ENCODE data around the gene CARS2.
"Not testable (repeated sequence)": the region's sequence is repeated elsewhere in the genome, so short reads cannot be mapped to it uniquely, and the experiment has no call there.

Gene CARS2

GRCh38 chr13:110705826-110706569 is at the start of gene CARS2:
TSS of gene CARS2 (minus strand) at chr13:110706116. CDS start at chr13:110706093, 23 bp downstream.
- DNase-seq = peak; percentile 40 to 69

GRCh38 chr13:110748271-110748670 is 42.4 kb upstream of the CARS2 start:
- no peak for DNase-seq

- no peak for DNase-seq
Measured at GRCh38 chr13:110746438-110746837, 40.5 kb upstream of the CARS2 start.

- DNase-seq = no peak
Measured at GRCh38 chr13:110743687-110744086, 37.8 kb upstream of the CARS2 start.

DNA sequence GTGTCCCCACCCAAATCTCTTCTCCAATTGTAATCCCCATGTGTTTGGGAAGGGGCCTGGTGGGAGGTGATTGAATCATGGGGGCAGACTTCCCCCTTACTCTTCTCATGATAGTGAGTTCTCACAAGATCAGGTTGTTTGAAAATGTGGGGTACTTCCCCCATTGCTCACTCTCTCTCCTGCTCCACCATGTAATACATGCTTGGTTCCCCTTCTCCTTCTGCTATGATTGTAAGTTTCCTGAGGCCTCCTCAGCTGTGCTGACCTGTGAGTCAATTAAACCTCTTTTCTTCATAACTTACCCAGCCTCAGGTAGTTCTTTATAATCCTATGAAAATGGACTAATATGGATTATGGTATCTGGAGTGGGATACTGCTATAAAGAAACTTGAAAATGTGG is 31.6 kb upstream of the CARS2 start:
- no peak for DNase-seq

- DNase-seq = no peak
Measured at GRCh38 chr13:110734561-110734960, 28.6 kb upstream of the CARS2 start.

DNA sequence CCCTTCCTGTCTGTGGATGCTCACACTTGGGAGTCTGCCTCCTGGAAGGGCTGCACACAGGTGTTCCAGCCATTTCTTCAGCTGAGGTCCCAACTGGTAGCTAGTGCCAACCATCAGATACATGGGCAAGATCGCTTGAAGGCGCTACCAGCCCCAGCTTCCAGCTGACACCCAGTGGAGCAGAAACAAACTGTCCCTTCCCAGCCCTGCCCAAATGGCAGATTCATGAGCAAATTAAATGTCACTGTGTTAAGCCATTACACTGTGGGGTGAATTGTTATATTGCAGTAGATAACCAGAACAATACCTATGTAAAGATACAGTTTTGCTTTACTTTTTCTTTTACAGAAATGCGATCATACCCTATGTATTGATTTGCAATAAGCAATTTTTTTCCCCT is 25.2 kb upstream of the CARS2 start:
- no peak for DNase-seq

- DNase-seq = no peak
Measured at GRCh38 chr13:110726726-110727125, 20.8 kb upstream of the CARS2 start.

DNA sequence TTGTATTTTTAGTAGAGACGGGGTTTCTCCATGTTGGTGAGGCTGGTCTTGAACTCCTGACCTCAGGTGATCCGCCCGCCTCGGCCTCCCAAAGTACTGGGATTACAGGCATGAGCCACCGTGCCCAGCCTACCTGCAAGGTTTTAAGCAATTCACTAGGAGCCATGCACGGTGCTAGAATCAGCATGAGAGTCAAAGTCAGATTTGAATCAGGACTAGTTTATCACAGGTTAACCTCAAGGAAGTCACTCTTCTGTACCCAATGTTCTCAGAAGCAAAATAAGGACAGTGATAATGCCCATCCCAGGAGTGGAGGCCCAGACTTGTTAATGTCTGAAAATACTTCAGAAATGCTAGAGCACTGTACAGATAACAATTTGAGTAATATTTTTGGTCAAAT is 20.2 kb upstream of the CARS2 start:
- DNase-seq = not testable (repeated sequence)

DNA sequence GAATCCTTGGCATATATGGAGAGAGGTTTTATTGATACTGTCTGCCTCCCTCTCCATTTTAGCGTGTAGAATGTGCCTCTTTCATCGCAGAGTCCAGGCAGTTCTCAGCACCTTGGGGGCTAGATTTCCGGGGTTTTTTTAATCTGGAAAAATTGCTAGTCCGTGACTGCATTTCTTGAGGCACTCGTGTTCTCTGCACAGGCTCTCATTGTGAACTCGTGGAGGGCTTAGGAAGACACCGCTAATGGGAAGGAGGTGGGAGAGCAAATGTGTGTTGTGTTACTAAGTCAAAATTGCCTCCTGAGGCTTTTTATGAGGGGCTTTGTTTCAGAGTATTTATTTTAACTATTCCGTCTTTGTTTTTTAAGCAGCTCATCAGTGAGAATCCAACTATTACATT is 17.7 kb upstream of the CARS2 start:
- DNase-seq = no peak

- no peak for DNase-seq
Measured at GRCh38 chr13:110722971-110723370, 17.1 kb upstream of the CARS2 start.

GRCh38 chr13:110719036-110719710 is 13.3 kb upstream of the CARS2 start:
- DNase-seq = no peak

GRCh38 chr13:110716247-110716515 is 10.3 kb upstream of the CARS2 start:
- DNase-seq = peak in 1 of 2 experiments; percentile 9

DNA sequence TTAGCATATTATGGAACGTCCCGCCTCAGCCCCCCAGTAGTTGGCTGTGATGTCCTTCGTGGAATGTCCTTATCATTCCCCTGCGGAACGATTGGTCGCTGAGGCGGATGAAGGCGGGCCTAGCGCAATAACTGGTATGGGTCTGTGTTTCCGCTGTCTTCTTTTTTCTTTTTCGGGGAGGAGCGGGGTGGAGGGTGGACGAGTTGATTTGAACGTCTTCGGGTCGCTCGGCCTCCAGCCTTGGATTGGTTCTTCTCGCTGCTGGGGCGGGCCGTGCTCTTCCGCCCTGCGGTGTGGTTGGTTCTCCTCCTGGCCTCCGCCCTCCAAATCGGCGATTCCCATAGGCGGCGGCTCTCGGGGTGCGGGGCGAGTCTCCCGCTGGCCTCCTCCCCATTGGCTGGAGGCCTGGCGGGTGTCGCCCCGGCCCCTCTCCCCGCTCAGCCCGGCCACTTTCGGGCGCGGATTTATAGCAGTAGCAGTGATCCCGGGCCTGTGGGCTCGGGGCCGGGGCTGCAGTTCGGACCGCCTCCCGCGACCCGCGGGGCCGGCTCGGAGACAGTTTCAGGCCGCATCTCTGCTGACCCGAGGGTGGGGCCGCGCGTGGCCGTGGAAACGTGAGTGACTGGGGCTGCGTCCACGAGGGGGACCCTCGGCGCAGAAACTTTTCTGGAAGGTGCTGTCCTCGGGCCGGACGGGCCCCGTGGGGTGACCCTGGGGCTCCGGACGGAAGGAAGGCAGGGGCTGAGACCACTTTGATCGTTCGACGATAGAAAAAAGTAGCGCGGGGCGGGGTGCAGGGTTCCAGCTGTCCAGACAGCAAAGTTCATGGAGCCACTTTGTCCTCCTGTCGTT is 9.7 kb upstream of the CARS2 start:
- peak; percentile 71 to 90 for DNase-seq

GRCh38 chr13:110714797-110715394 is 9.0 kb upstream of the CARS2 start:
- DNase-seq = no peak

- no peak for DNase-seq
Measured at GRCh38 chr13:110713981-110714796, 8.3 kb upstream of the CARS2 start.

GRCh38 chr13:110713642-110713952 is 7.7 kb upstream of the CARS2 start, which contains the start of gene ING1:
TSS of gene ING1 (plus strand) at chr13:110713700. CDS start at chr13:110714150, 450 bp downstream.
- DNase-seq = no peak

DNA sequence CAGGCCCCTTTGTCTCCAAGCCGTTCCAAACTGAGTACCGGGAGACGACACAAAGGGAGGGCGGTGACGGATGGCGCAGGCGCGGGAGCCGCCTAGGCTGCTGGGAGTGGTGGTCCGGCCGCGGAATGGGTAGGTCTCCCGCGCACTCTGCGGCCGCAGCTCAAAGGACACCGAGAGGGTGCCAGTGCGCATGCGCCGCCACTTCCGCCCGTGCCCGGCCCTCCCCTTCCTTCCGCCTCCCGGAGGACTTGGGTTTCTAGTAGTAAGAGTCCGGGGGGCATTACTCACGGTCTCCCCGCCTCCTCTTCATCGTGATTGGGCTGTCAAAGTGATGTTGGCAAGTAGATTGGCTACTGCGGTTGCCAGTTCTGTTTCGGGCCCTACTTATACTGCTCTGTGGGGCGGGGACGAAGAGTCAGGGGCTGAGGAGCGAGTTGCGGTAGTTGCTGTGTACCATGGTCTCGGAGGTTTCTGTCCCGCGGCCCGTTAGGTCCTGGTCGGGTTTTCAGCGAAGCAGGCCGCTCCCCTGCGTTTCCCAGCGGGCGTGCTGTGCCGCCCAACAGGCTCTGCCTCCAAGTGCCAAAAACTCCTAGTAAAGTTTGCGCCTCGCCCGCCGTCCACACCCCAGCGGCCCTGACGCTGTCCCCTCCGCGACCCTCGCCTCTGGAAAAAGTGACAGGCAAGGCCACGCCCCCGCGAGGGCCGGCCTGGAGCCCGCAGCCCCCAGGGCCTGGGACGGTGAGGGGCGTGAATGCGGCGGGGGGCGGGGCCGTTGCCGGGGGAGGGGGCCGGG is 7.1 kb upstream of the CARS2 start:
- peak; percentile 66 to 83 for DNase-seq

DNA sequence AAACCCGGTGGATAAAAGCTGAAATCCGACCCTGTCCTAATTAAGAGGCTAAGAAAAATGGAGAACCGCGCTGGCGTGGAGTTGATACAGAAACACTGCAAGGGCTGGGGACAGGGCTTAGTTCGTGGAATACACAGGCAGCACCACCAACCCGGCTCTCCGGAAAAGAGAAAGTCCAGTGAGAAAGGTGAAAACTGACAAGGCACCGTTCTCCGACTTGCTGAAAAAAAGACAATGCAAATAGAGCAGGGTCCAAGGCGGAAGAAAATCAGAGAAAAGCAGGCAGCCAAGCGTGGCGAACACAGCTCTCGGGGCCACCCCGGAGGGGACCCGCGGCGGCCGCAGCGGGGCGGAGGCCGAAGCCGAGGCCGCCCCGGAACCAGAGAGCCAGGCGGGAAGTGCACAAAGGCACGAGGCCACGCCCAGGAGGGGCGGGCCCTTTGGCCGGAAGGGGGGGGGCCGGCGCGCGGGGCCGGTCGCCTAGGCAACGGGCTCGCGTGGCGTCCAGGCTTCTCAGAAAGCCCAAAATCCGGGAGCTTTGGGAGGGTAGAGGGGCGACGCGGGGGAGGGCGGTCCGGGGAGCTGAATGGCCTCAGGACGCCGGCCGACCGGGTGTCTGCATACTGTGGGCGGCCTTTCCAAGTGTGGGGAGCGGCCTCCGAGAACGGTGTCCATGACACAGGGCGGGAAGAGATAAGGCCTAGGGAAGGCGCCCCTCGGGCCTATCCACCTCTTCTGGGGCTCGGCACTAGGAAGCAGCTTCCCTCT is 6.3 kb upstream of the CARS2 start:
- DNase-seq = peak in 1 of 2 experiments; percentile 29

- DNase-seq = no peak
Measured at GRCh38 chr13:110706570-110707372, 855 bp upstream of the CARS2 start.

All from SW 1271 (cell line).